H9 (cell line): ENCODE measurements around the gene VILL. TPM values are rescaled to one million over a fixed set of nuclear protein-coding genes. Genes with fewer than 3 reads are reported as not detected.
A peak's percentile ranks its signal among the peaks of the same experiment; 100 is the strongest.

Source experiments
- DNase-seq: peaks from one replicate; pipeline ENCODE4 v3.0.0-alpha.2; 2017
- H2AFZ ChIP-seq: one replicate; pipeline ENCODE4 v1.6.1; 2013; ENCODE audit warnings: mild to moderate bottlenecking, low read length, control low read depth, moderate library complexity
- H2AK5ac ChIP-seq: 2 replicates; pipeline ENCODE4 v1.6.1; 2013; ENCODE audit warnings: low read length, control low read depth, mixed read lengths; ENCODE audit not compliant: insufficient read length
- H2BK120ac ChIP-seq: one replicate; pipeline ENCODE4 v1.6.1; 2013; ENCODE audit warnings: low read depth, mild to moderate bottlenecking, low read length, control low read depth, inconsistent platforms; ENCODE audit not compliant: poor library complexity, severe bottlenecking
- H2BK12ac ChIP-seq: 2 replicates; pipeline ENCODE4 v1.6.1; 2013; ENCODE audit warnings: low read length, control low read depth, mixed read lengths, low read depth; ENCODE audit not compliant: insufficient read length
- H2BK15ac ChIP-seq: 2 replicates; pipeline ENCODE4 v1.6.1; 2013; ENCODE audit warnings: low read depth, low read length, control low read depth
- H2BK20ac ChIP-seq: one replicate; pipeline ENCODE4 v1.6.1; 2013; ENCODE audit warnings: low read depth, mild to moderate bottlenecking, low read length, control low read depth, inconsistent platforms; ENCODE audit not compliant: poor library complexity, severe bottlenecking
- H2BK5ac ChIP-seq: 2 replicates; pipeline ENCODE4 v1.6.1; 2013; ENCODE audit warnings: low read length, control low read depth, mixed read lengths; ENCODE audit not compliant: insufficient read length
- H3K14ac ChIP-seq: 2 replicates; pipeline ENCODE4 v1.6.1; 2013; ENCODE audit warnings: low read length, control low read depth; ENCODE audit not compliant: insufficient read depth
- H3K18ac ChIP-seq: 2 replicates; pipeline ENCODE4 v1.6.1; 2013; ENCODE audit warnings: low read depth, mild to moderate bottlenecking, mixed read lengths, low read length, control low read depth; ENCODE audit not compliant: insufficient read length
- H3K23ac ChIP-seq: 2 replicates; pipeline ENCODE4 v1.6.1; 2013; ENCODE audit warnings: low read length, control low read depth, mixed read lengths, low read depth; ENCODE audit not compliant: insufficient read length
- H3K23me2 ChIP-seq: 2 replicates; pipeline ENCODE4 v1.6.1; 2013; ENCODE audit warnings: low read depth, mild to moderate bottlenecking, mixed read lengths, low read length, control low read depth; ENCODE audit not compliant: insufficient read length, poor library complexity, severe bottlenecking
- H3K27ac ChIP-seq: 2 replicates; pipeline ENCODE4 v1.5.1; 2013; ENCODE audit warnings: low read length, control low read depth, mixed read lengths, low read depth; ENCODE audit not compliant: insufficient read length
- H3K27me3 ChIP-seq: 2 replicates; pipeline ENCODE4 v1.6.1; 2013; ENCODE audit warnings: low read length, control low read depth, inconsistent platforms; ENCODE audit not compliant: insufficient read depth
- H3K4ac ChIP-seq: 2 replicates; pipeline ENCODE4 v1.6.1; 2013; ENCODE audit warnings: low read depth, mild to moderate bottlenecking, control low read depth, inconsistent platforms, low read length, moderate library complexity
- H3K4me1 ChIP-seq: 2 replicates; pipeline ENCODE4 v1.6.1; 2013; ENCODE audit warnings: low read length, control low read depth, inconsistent platforms; ENCODE audit not compliant: insufficient read depth
- H3K4me2 ChIP-seq: 2 replicates; pipeline ENCODE4 v1.6.1; 2013; ENCODE audit warnings: low read length, control low read depth, mixed read lengths; ENCODE audit not compliant: insufficient read length, insufficient read depth
- H3K56ac ChIP-seq: 2 replicates; pipeline ENCODE4 v1.6.1; 2013; ENCODE audit warnings: low read depth, mild to moderate bottlenecking, mixed read lengths, low read length, control low read depth; ENCODE audit not compliant: insufficient read length
- H3K79me1 ChIP-seq: 2 replicates; pipeline ENCODE4 v1.6.1; 2013; ENCODE audit warnings: low read depth, mild to moderate bottlenecking, moderate library complexity, low read length, control low read depth, inconsistent platforms; ENCODE audit not compliant: insufficient read depth, poor library complexity, severe bottlenecking
- H3K79me2 ChIP-seq: 2 replicates; pipeline ENCODE4 v1.6.1; 2013; ENCODE audit warnings: low read length, control low read depth, inconsistent platforms; ENCODE audit not compliant: insufficient read depth
- H3K9ac ChIP-seq: 2 replicates; pipeline ENCODE4 v1.6.1; 2013; ENCODE audit warnings: low read length, control low read depth, mixed read lengths; ENCODE audit not compliant: insufficient read length; ENCODE audit errors: extremely low read depth
- H3K9me3 ChIP-seq: one replicate; pipeline ENCODE4 v1.6.1; 2013; ENCODE audit warnings: low read depth, low read length, inconsistent platforms; ENCODE audit not compliant: control insufficient read depth
- H3T11ph ChIP-seq: one replicate; pipeline ENCODE4 v1.6.1; 2013; ENCODE audit warnings: mild to moderate bottlenecking, low read length, control low read depth, inconsistent platforms
- H4K20me1 ChIP-seq: one replicate; pipeline ENCODE4 v1.6.1; 2013; ENCODE audit not compliant: control insufficient read depth, insufficient read length, insufficient read depth
- H4K5ac ChIP-seq: 2 replicates; pipeline ENCODE4 v1.6.1; 2013; ENCODE audit warnings: low read depth, mild to moderate bottlenecking, mixed read lengths, low read length, control low read depth; ENCODE audit not compliant: insufficient read length
- H4K8ac ChIP-seq: replicated peaks from 2 replicates; pipeline ENCODE4 v1.6.1; 2013; ENCODE audit warnings: low read length, control low read depth, mixed read lengths, low read depth; ENCODE audit not compliant: insufficient read length
- H4K91ac ChIP-seq: 2 replicates; pipeline ENCODE4 v1.6.1; 2013; ENCODE audit warnings: low read depth, mild to moderate bottlenecking, moderate library complexity, mixed read lengths, low read length, control low read depth; ENCODE audit not compliant: insufficient read length
- H3K27ac Mint-ChIP-seq, 3 experiments: 2 replicates in 2 of 3; 3 replicates in 1 of 3; pipeline ENCODE4 v1.8.0; 2020 to 2021; ENCODE audit warnings: mixed read lengths in 3 of 3, mild to moderate bottlenecking in 1 of 3, moderate library complexity in 1 of 3
- H3K27me3 Mint-ChIP-seq: 2 replicates; pipeline ENCODE4 v1.8.0; 2021; ENCODE audit warnings: low read depth, mild to moderate bottlenecking, moderate library complexity, mixed read lengths
- H3K36me3 Mint-ChIP-seq, 3 experiments: 2 replicates in 2 of 3; 3 replicates in 1 of 3; pipeline ENCODE4 v1.8.0; 2020 to 2021; ENCODE audit warnings: low read depth in 3 of 3, mixed read lengths in 3 of 3; ENCODE audit not compliant: insufficient read depth in 1 of 3
- H3K4me1 Mint-ChIP-seq, 2 experiments: 2 replicates each; pipeline ENCODE4 v1.8.0; 2020; ENCODE audit warnings: mixed read lengths in 2 of 2
- H3K4me3 Mint-ChIP-seq, 2 experiments: 2 replicates in 1 of 2; 3 replicates in 1 of 2; pipeline ENCODE4 v1.8.0; 2020 to 2021; ENCODE audit warnings: mild to moderate bottlenecking in 2 of 2, mixed read lengths in 2 of 2, moderate library complexity in 1 of 2
- H3K9me3 Mint-ChIP-seq, 2 experiments: 2 replicates in 1 of 2; 3 replicates in 1 of 2; pipeline ENCODE4 v1.8.0; 2020; ENCODE audit warnings: mild to moderate bottlenecking in 2 of 2, mixed read lengths in 2 of 2, moderate library complexity in 1 of 2
- WGBS: extraction: QIAGEN DNeasy Blood & Tissue Kit; methylation state at CpG from one replicate; pipeline ENCODE4 v1.1.7; 2013; ENCODE audit warnings: missing lambda C conversion rate, low lambda C conversion rate, mixed read lengths; ENCODE audit not compliant: insufficient read length; ENCODE audit errors: extremely low coverage; 5-methylcytosine and 5-hydroxymethylcytosine counted together
- microRNA-seq: library from miRNA; unstranded; fragments of <30 nt; microRNA quantifications from one replicate; pipeline ENCODE4, GENCODE V29; 2020; ENCODE audit warnings: borderline microRNAs expressed
- total RNA-seq: library from RNA; stranded (reverse); gene quantifications from 2 replicates; pipeline ENCODE4 v1.2.1, GENCODE V29; 2021
- TF ChIP-seq, protein P1 (sequence below): fragments of 200-600 bp; sonication (generic); conservative IDR thresholded peaks from 3 replicates; pipeline ENCODE4 v1.8.0; 2021; ENCODE audit warnings: antibody characterized with exemption, mild to moderate bottlenecking

Gene VILL
- total RNA-seq, 1 experiment from 2014 or later: 3.2 TPM

DNA sequence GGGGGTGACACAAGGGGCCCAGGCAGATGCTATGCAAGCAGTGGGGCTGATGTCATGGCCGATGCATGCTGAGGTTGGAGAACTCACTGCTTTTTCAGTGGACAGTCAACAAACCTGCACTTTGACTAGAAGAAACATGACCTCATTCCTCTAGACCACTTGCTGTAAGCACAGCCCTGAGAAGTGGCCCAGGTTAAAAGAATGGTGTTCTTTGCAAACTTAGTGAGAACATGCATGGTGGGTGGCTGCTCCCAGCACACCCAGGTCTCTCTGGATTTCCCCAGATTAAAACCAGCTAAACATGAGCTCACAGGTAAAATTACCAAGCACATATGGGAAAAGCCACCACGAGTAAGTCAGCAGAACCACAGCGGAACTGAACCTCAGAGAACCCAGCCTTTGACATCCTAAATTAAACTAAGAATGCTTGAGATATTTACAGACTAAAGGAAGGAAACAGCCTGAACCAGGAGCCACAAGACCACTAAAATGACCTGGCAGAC is 64.0 kb downstream of the VILL start:
- Histone ChIP-seq H2AFZ (no peak overlapping the region), H3K4me1 (no peaks in the 10 kb centered on the region), H3K9me3 (peaks cover 8% of the 10 kb centered on the region), H3K9ac (no peak overlapping the region), H3K14ac (no peak overlapping the region), H3K79me2 (no peaks in the 10 kb centered on the region), H3K18ac (no peak overlapping the region), H2BK15ac (no peak overlapping the region), H3K56ac (no peak overlapping the region), H3K27me3 (no peaks in the 10 kb centered on the region), H3K27ac (no peak overlapping the region), H4K20me1 (no peaks in the 10 kb centered on the region), H3K4ac (no peak overlapping the region), H3K23me2 (no peaks in the 10 kb centered on the region), H2BK12ac (no peak overlapping the region), H4K5ac (no peak overlapping the region), H3K4me2 (no peak overlapping the region), H3K23ac (no peak overlapping the region), H2AK5ac (no peak overlapping the region), H2BK5ac (no peak overlapping the region), H2BK20ac (no peak overlapping the region), H3K79me1 (no peaks in the 10 kb centered on the region), H4K8ac (no peak overlapping the region), H2BK120ac (no peak overlapping the region), H4K91ac (no peak overlapping the region), H3T11ph (no peak overlapping the region)
- no peak overlapping the region for H3K27ac Mint-ChIP-seq
- H3K4me3 Mint-ChIP-seq: no peak overlapping the region
- peaks cover 20 to 21% of the 10 kb centered on the region in 2 experiments for H3K9me3 Mint-ChIP-seq
- H3K36me3 Mint-ChIP-seq: peaks cover 6 to 10% (median 9%) of the 10 kb centered on the region in 3 experiments; a peak in 6 of 7 replicates
- H3K27me3 Mint-ChIP-seq: peaks cover 12% of the 10 kb centered on the region
- WGBS: no CpG with 5 or more reads among the region's 3 CpGs
- TF ChIP-seq, protein P1, sequence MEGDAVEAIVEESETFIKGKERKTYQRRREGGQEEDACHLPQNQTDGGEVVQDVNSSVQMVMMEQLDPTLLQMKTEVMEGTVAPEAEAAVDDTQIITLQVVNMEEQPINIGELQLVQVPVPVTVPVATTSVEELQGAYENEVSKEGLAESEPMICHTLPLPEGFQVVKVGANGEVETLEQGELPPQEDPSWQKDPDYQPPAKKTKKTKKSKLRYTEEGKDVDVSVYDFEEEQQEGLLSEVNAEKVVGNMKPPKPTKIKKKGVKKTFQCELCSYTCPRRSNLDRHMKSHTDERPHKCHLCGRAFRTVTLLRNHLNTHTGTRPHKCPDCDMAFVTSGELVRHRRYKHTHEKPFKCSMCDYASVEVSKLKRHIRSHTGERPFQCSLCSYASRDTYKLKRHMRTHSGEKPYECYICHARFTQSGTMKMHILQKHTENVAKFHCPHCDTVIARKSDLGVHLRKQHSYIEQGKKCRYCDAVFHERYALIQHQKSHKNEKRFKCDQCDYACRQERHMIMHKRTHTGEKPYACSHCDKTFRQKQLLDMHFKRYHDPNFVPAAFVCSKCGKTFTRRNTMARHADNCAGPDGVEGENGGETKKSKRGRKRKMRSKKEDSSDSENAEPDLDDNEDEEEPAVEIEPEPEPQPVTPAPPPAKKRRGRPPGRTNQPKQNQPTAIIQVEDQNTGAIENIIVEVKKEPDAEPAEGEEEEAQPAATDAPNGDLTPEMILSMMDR: no peak
- no peaks in the 10 kb centered on the region for H3K4me1 Mint-ChIP-seq
- no peak for DNase-seq

Small RNAs within 50 kb of the gene (microRNA-seq; reads per million reads assigned to microRNA genes)
- 1.3 reads per million, percentile 7 among the genes with 10 or more reads in this experiment for gene MIR26A1

Other genes with a start within 250 kb of the VILL start
- gene CTDSPL, start 128.9 kb upstream of the VILL start, total RNA-seq: 20.8 and 21.3 TPM in 2 replicates
- 27.1 and 36.9 TPM in 2 replicates for gene PLCD1, start 38.9 kb downstream of the VILL start, total RNA-seq
- 2.0 and 2.1 TPM in 2 replicates for gene DLEC1, start 48.4 kb downstream of the VILL start, total RNA-seq
- 41.9 and 44.3 TPM in 2 replicates for gene ACAA1, start 146.3 kb downstream of the VILL start, total RNA-seq
- gene MYD88, start 147.9 kb downstream of the VILL start, total RNA-seq: 33.4 and 34.2 TPM in 2 replicates
- gene OXSR1, start 174.8 kb downstream of the VILL start, total RNA-seq: 53.8 and 54.1 TPM in 2 replicates